NCI-H446 (cell line): ENCODE measurements around the gene CCDC93.

Source experiments
- DNase-seq, 2 experiments: peaks; one replicate each; lab custom pipeline; 2025; lab: John Stamatoyannopoulos, UW

The CCDC93 gene

DNA sequence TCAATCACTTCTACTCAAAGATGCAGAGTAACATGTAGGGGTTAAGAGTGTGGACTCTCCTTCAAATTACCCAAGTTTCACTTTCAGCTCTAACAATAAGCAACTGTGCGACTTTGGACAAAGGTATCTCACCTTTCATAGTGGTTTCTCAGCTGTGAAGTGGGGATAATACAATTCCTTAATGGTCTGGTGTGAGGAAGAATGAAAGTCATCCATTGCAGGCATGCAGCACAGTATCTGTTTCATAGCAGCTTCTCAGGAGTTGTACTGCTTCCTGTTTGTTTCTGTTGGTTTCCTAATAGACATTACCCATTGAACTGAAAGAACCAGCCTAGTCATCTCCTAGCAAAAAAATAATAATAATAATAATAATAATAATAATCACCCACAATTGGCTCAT lies 125.0 kb downstream of the CCDC93 start:
- no peak for DNase-seq

DNA sequence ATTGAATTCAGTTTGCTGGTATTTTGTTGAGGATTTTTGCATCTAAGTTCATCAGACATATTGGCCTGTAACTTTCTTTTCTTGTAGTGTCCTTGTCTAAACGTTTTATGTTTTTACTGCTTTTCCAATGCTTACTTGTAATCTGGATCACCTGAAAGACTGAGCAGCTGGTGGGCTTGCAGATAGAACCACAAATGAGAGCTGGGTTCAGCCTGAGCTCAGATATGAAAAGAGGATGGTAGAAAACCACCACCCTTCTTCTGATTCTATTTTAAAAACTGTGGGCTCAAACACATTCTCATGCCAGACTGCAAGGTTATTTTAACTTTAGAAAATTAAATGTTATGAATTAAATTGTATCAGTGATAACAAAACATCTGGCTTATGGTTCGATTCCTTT lies 128.6 kb downstream of the CCDC93 start:
- no peak for DNase-seq

- DNase-seq, result no peak
Observed at GRCh38 chr2:117879003-117879402, 134.9 kb downstream of the CCDC93 start.

DNA sequence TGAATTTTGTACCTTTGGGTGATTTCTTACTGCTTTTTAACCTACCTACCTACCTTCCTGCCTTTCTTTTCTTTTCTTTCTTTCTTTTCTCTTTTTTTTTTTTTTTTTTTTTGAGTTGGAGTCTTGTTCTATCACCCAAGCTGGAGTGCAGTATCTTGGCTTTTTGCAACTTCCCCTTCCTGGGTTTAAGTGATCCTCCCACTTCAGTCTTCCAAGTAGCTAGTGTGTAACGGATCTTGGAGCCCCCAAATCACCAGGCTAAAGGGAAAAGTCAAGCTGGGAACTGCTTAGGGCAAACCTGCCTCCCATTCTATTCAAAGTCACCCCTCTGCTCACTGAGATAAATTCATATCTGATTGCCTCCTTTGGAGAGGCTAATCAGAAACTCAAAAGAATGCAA lies 138.1 kb downstream of the CCDC93 start:
- no peak for DNase-seq
